MCF 10A (cell line): ENCODE results near the gene CERS4. TPM values are rescaled to one million over a fixed set of nuclear protein-coding genes. Genes with fewer than 3 reads are reported as not detected.

Experiments used
- BruUV-seq: library from RNA; stranded (reverse); fragments of 400-500 nt; replicated peaks from 2 replicates; lab custom pipeline; 2021; lab: Mats Ljungman, UMichigan
- CTCF ChIA-PET: fragments of 300-600 bp; sonication (Branson Sonifier 250); formaldehyde crosslinking; extraction: SDS; loops from one replicate; lab custom pipeline; 2021; ENCODE audit warnings: antibody characterized with exemption, inconsistent platforms; lab: Yijun Ruan, JAX
- POLR2A ChIA-PET: fragments of 300-600, 350-650 bp; sonication (Branson Sonifier 250); formaldehyde crosslinking; extraction: SDS; loops from one replicate; lab custom pipeline; 2020; ENCODE audit warnings: antibody characterized with exemption, inconsistent platforms; lab: Yijun Ruan, JAX
- DNase-seq: peaks from one replicate; pipeline ENCODE4 v3.0.0-alpha.2; 2018; ENCODE audit not compliant: unreplicated experiment
- H3K27ac Mint-ChIP-seq: one replicate; pipeline ENCODE4 v1.8.0; 2022; ENCODE audit warnings: mild to moderate bottlenecking, low read depth, mixed read lengths; ENCODE audit not compliant: unreplicated experiment
- H3K27me3 Mint-ChIP-seq: one replicate; pipeline ENCODE4 v1.8.0; 2022; ENCODE audit warnings: mixed read lengths; ENCODE audit not compliant: insufficient read depth, unreplicated experiment
- H3K36me3 Mint-ChIP-seq: one replicate; pipeline ENCODE4 v1.8.0; 2022; ENCODE audit warnings: mild to moderate bottlenecking, moderate library complexity, mixed read lengths; ENCODE audit not compliant: insufficient read depth, unreplicated experiment
- H3K4me1 Mint-ChIP-seq: one replicate; pipeline ENCODE4 v1.8.0; 2022; ENCODE audit warnings: mixed read lengths; ENCODE audit not compliant: insufficient read depth, unreplicated experiment
- H3K4me3 Mint-ChIP-seq: one replicate; pipeline ENCODE4 v1.8.0; 2022; ENCODE audit warnings: mild to moderate bottlenecking, moderate library complexity, mixed read lengths; ENCODE audit not compliant: unreplicated experiment
- H3K9me3 Mint-ChIP-seq: one replicate; pipeline ENCODE4 v1.8.0; 2022; ENCODE audit warnings: mixed read lengths; ENCODE audit not compliant: unreplicated experiment
- CTCF ChIP-seq: fragments of 200-600 bp; IDR thresholded peaks from one replicate; pipeline ENCODE4 v1.8.0; 2022; ENCODE audit warnings: antibody characterized with exemption, mild to moderate bottlenecking; ENCODE audit not compliant: unreplicated experiment
- intact Hi-C: fragments of 100-400 bp; cut with micrococcal nuclease; formaldehyde crosslinking; loops from 2 replicates; pipeline ENCODE4 v1.14.1; 2022
- total RNA-seq: library from RNA; stranded (reverse); gene quantifications from 2 replicates; pipeline ENCODE4 v1.2.3, GENCODE V29; 2022

The CERS4 gene
- total RNA-seq, 1 experiment from 2014 or later, result 1.5 TPM

DNA sequence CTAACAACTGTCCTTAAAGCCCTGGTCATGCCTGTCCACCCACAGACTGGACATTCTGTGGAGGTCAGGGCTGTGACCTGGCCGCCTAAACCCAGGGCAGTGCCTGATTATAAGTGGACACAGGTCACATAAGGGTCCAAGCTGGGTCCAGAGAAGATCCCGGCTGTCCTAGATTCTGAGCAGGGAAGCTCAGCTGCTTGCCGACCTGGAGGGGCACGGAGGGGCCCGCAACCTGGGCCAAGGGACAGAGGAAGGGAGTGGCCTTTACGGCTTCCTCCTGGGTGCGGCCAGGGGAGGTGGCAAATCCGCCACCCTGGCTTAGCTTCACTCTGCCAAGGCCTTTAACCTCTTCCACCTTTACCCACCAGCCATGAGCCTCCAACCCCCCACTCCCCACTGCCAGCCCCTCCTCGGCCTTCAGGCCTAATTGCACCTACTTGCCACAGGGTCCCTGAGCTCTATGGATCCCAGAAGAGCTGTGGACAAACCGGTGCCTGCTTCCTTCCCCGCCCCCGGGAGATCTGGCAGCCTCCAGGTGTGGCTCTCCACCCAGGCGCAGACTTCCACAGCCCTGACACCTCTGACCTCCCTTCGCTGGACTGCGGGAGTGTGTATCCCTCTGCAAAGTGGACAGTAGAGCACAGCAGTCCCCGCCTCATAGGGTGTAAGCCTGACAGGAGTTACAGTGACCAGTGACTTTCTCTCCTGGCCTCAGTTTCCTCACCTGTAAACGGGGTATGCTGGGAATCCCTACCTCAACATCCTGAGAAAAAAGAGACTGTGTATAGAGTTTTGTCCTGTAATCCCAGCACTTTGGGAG is 97.3 kb downstream of the CERS4 start:
- DNase-seq, result no peak
- Mint-ChIP-seq H3K36me3 (peaks cover 38% of the 10 kb centered on the region), H3K9me3 (no peaks in the 10 kb centered on the region), H3K4me3 (peak overlapping the region; percentile 86), H3K27ac (no peak overlapping the region), H3K27me3 (no peaks in the 10 kb centered on the region), H3K4me1 (peaks cover 15% of the 10 kb centered on the region)
- TF ChIP-seq CTCF, result no peak
- TSS peak; percentile 30 for BruUV-seq
- intact Hi-C loops, result no loop called here
- ChIA-PET POLR2A (interaction anchor here (4.7 kb wide), 1 partner anchor 15 kb away, joined by 30 read pairs; the partner anchor contains the start of genes NDUFA7 and RPS28), CTCF (interaction anchor here (1.2 kb wide), 1 partner anchor 15 kb away, joined by 3 read pairs; the partner anchor contains the start of genes NDUFA7 and RPS28)

- no peak for DNase-seq
- Mint-ChIP-seq H3K4me1 (peaks cover 15% of the 10 kb centered on the region), H3K36me3 (peaks cover 41% of the 10 kb centered on the region), H3K27ac (no peak overlapping the region), H3K27me3 (no peaks in the 10 kb centered on the region), H3K9me3 (no peaks in the 10 kb centered on the region), H3K4me3 (peak overlapping the region; percentile 86)
- POLR2A ChIA-PET, result interaction anchor here (0.6 to 4.7 kb wide), 2 partner anchors 14 to 28 kb away, joined by 3 to 30 read pairs; partner anchors contain the start of genes NDUFA7 and RPS28
- intact Hi-C loops, result no loop called here
- no TSS peak for BruUV-seq
- CTCF ChIA-PET, result interaction anchor here (1.2 kb wide), 1 partner anchor 14 kb away, joined by 3 read pairs; the partner anchor contains the start of genes NDUFA7 and RPS28
- no peak for TF ChIP-seq CTCF
Measured at GRCh38 chr19:8307400-8307964, 98.3 kb downstream of the CERS4 start.

DNA sequence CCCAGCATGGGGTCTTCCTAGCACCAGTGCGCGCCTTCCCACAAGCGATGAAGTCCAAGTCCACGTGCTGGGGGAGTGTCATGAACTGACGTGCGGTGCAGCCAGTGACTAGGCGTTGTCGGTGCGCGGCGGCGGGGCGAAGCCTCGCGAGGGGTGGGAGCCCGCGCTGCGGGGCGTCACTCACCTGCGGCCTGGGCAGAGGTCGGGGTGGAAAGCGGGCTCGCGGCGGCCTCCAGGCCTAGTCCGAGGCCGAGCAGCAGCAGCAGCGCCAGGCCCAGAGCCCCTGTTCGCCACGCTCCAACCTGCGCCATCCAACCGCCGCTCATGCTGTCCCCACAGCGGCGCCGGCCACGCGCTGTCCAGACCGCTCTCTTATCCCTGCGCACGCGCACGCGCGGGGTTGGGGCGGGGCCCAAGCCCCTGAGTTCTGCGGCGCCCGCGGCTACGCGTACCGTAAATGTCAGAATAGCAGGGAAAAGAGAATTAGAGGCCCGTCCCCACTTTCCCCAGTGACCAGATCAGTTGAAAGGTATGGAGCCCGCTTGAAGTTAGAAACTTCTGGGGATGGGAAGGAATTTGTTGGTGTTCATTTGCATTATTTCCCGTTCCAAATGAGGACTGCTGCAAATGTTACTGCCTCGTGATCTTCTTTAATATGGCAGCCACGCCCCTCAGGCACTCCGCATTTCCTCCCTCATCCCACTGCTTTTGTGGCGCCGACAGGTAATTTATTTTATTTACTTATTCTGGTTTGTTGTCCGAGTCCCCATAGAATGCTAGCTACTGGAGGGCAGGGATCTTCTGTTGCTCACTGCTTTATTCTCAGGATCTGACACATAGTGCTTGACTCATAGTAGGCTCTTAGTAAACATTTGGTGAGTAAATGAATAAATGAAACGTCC is 99.0 kb downstream of the CERS4 start, which contains the start of gene CD320:
Gene CD320 (minus strand): TSS at position 394 of the 902 bp plus-strand sequence. CDS start 68 bp downstream, at position 326.
- ChIA-PET CTCF (interaction anchor here (0.6 to 0.7 kb wide), 2 partner anchors 274 to 1480 kb away, joined by 3 to 4 read pairs; no protein-coding TSS in a partner anchor), POLR2A (interaction anchor here (4.7 kb wide), 1 partner anchor 13 kb away, joined by 30 read pairs; the partner anchor contains the start of genes NDUFA7 and RPS28)
- Mint-ChIP-seq H3K4me3 (peak within 1 kb of the TSS; percentile 86), H3K36me3 (peaks cover 46% of the 10 kb centered on the region), H3K27me3 (no peaks in the 10 kb centered on the region), H3K4me1 (peaks cover 15% of the 10 kb centered on the region), H3K9me3 (no peaks in the 10 kb centered on the region), H3K27ac (peak within 1 kb of the TSS; percentile 9)
- no TSS peak for BruUV-seq
- TF ChIP-seq CTCF, result no peak
- intact Hi-C loops, result no loop called here
- DNase-seq, result peak; percentile 94
